GM12878 (cell line): ENCODE data around the gene IFNAR2. TPM values are rescaled to one million over a fixed set of nuclear protein-coding genes. Genes with fewer than 3 reads are reported as not detected.

ENCODE experiments used
- ATAC-seq: fragments of 200-7000 bp; cut with Tn5 transposase; 3 replicates; pipeline ENCODE4 v1.9.1; 2020; ENCODE audit warnings: mild to moderate bottlenecking, moderate library complexity
- BruUV-seq: library from RNA; stranded (reverse); fragments of 400-500 nt; replicated peaks from 2 replicates; lab custom pipeline; 2021; lab: Mats Ljungman, UMichigan
- CTCF ChIA-PET: fragments of 300-600 bp; sonication (Branson Sonifier 250); formaldehyde crosslinking; extraction: SDS; loops from one replicate; lab custom pipeline; 2021; ENCODE audit warnings: inconsistent platforms; lab: Yijun Ruan, JAX
- POLR2A ChIA-PET: fragments of 350-600 bp; formaldehyde crosslinking; extraction: SDS; loops from one replicate; lab custom pipeline; 2021; ENCODE audit warnings: inconsistent platforms; lab: Charles Lee
- RAD21 ChIA-PET: fragments of 300-600 bp; sonication (Branson Sonifier 250); formaldehyde crosslinking; loops from one replicate; lab custom pipeline; 2023; ENCODE audit warnings: antibody characterized with exemption; ENCODE audit not compliant: unreplicated experiment; lab: Charles Lee
- SMC1A ChIA-PET: fragments of 300-600 bp; sonication (Branson Sonifier 250); formaldehyde crosslinking; loops from one replicate; lab custom pipeline; 2023; ENCODE audit not compliant: unreplicated experiment, uncharacterized antibody; lab: Charles Lee
- DNase-seq: peaks from one replicate; pipeline ENCODE4 v3.0.0-alpha.2; 2011; ENCODE audit warnings: low read depth, low spot score
- FAIRE-seq: peaks from 3 replicates; lab custom pipeline; 2011; peaks lifted over from hg19 to GRCh38; lab: Jason Lieb, UNC
- H2AFZ ChIP-seq: 2 replicates; pipeline ENCODE4 v1.6.0; 2011; ENCODE audit warnings: low read depth, low read length, control low read depth; ENCODE audit not compliant: control insufficient read depth
- H3K27ac ChIP-seq: 2 replicates; pipeline ENCODE4 v1.5.1; 2011; ENCODE audit warnings: control low read depth; ENCODE audit not compliant: control insufficient read depth, insufficient read depth
- H3K27me3 ChIP-seq, 2 experiments: replicated peaks in 1 of 2; 2 replicates each; pipeline versions ENCODE4 v1.6.0 to v1.6.1; 2011; ENCODE audit warnings: low read length in 1 of 2; ENCODE audit not compliant: control insufficient read depth in 2 of 2, insufficient read depth in 2 of 2
- H3K36me3 ChIP-seq, 2 experiments: 2 replicates each; pipeline ENCODE4 v1.5.1; 2011; ENCODE audit warnings: low read length in 1 of 2; ENCODE audit not compliant: control insufficient read depth in 2 of 2, insufficient read depth in 2 of 2
- H3K4me1 ChIP-seq: 2 replicates; pipeline ENCODE4 v1.6.1; 2011; ENCODE audit warnings: mild to moderate bottlenecking, low read length, moderate library complexity, mixed read lengths; ENCODE audit not compliant: control insufficient read depth, insufficient read depth
- H3K4me2 ChIP-seq: 2 replicates; pipeline ENCODE4 v1.6.0; 2011; ENCODE audit warnings: control low read depth; ENCODE audit not compliant: control insufficient read depth, insufficient read depth
- H3K4me3 ChIP-seq: fragments of 200-600 bp; sonication (generic); 2 replicates; pipeline ENCODE4 v1.5.1; 2016
- H3K79me2 ChIP-seq: 2 replicates; pipeline ENCODE4 v1.6.0; 2011; ENCODE audit warnings: low read length; ENCODE audit not compliant: control insufficient read depth, insufficient read depth
- H3K9ac ChIP-seq: 2 replicates; pipeline ENCODE4 v1.8.0; 2011; ENCODE audit warnings: low read length, control low read depth, mixed read lengths; ENCODE audit not compliant: control insufficient read depth, insufficient read depth
- H3K9me3 ChIP-seq: replicated peaks from 3 replicates; pipeline ENCODE4 v1.5.1; 2011; ENCODE audit warnings: mild to moderate bottlenecking, low read length; ENCODE audit not compliant: control insufficient read depth, insufficient read depth
- H4K20me1 ChIP-seq: 2 replicates; pipeline ENCODE4 v1.6.0; 2011; ENCODE audit not compliant: control insufficient read depth, insufficient read depth
- BACH1 ChIP-seq: fragments of 450-650 bp; IDR thresholded peaks from 2 replicates; pipeline ENCODE4 v1.6.1; 2017; ENCODE audit warnings: mild to moderate bottlenecking, borderline replicate concordance
- IKZF1 ChIP-seq: fragments of 450-650 bp; conservative IDR thresholded peaks from 2 replicates; pipeline ENCODE4 v1.6.1; 2017; ENCODE audit warnings: antibody characterized with exemption, mild to moderate bottlenecking
- JUNB ChIP-seq: IDR thresholded peaks from 2 replicates; pipeline ENCODE4 v1.6.1; 2016; ENCODE audit warnings: antibody characterized with exemption, mild to moderate bottlenecking
- KAT2A ChIP-seq: conservative IDR thresholded peaks from 2 replicates; pipeline ENCODE4 v1.6.1; 2011; ENCODE audit warnings: low read depth, low read length; ENCODE audit not compliant: control insufficient read depth
- LARP7 ChIP-seq: fragments of 450-650 bp; IDR thresholded peaks from 2 replicates; pipeline ENCODE4 v1.6.1; 2017; ENCODE audit warnings: mild to moderate bottlenecking
- NFYB ChIP-seq: IDR thresholded peaks from 2 replicates; pipeline ENCODE4 v1.6.1; 2011; ENCODE audit warnings: low read depth, mild to moderate bottlenecking, low read length, improper control_type of control experiment, moderate library complexity; ENCODE audit not compliant: insufficient read depth
- POLR2A ChIP-seq: IDR thresholded peaks from 2 replicates; pipeline ENCODE4 v1.6.1; 2011; ENCODE audit warnings: low read depth, mild to moderate bottlenecking, low read length
- ZBED1 ChIP-seq: IDR thresholded peaks from 2 replicates; pipeline ENCODE4 v1.6.1; 2016; ENCODE audit warnings: borderline replicate concordance
- WGBS: methylation state at CpG from one replicate; pipeline ENCODE4 v1.1.6; 2016; ENCODE audit warnings: low lambda C conversion rate; ENCODE audit not compliant: insufficient replicate concordance, insufficient coverage; ENCODE audit errors: missing lambda C conversion rate; 5-methylcytosine and 5-hydroxymethylcytosine counted together
- in situ Hi-C: fragments of 300-500 bp; cut with MboI; formaldehyde crosslinking; loops from 9 replicates; pipeline ENCODE4 v1.14.3; 2018; ENCODE audit warnings: mixed read lengths
- intact Hi-C: fragments of 100-400 bp; cut with micrococcal nuclease; formaldehyde crosslinking; loops from one replicate; pipeline ENCODE4 v1.14.2; 2022; ENCODE audit not compliant: unreplicated experiment
- polyA plus RNA-seq, 11 experiments: library from polyadenylated mRNA; depleted of rRNA in 4 of 11; unstranded in 6 of 11; stranded (reverse) in 5 of 11; fragments of >200 nt; fragmentation: Nextera tagmentation in 4 of 11; fragmentation: Illumina TruSeq in 1 of 11; extraction: Ambion mirVana in 4 of 11; extraction: Trizol in 1 of 11; gene quantifications; 1 replicate in 1 of 11; 2 replicates in 10 of 11; pipeline versions ENCODE4 v1.2.1 to v1.2.3, GENCODE V29; 2011 to 2016; ENCODE audit warnings: inconsistent platforms in 2 of 11, missing spikeins in 2 of 11, low read depth in 1 of 11
- total RNA-seq, 4 experiments: library from RNA; depleted of rRNA in 3 of 4; stranded (reverse); fragments of >200 nt in 3 of 4; fragmentation: Illumina TruSeq in 1 of 4; extraction: Trizol in 1 of 4; gene quantifications; 2 replicates each; pipeline versions ENCODE4 v1.2.1 to v1.2.3, GENCODE V29; 2013 to 2021

The IFNAR2 gene
- total and polyA plus RNA-seq, 10 of the 15 experiments (the other 5 are each of a cell fraction or from before 2014, with no cell fraction given) = 8.5 to 99.7 (median 58.1) TPM

- ChIA-PET SMC1A (interaction anchor here (0.6 to 8.0 kb wide), 11 partner anchors 8 to 169 kb away, joined by 3 to 92 read pairs (median 3); partner anchors contain the start of genes IFNAR1, IFNAR2 and IL10RB), POLR2A (interaction anchor here (0.7 to 5.1 kb wide), 5 partner anchors 8 to 140 kb away, joined by 3 to 40 read pairs (median 3); no protein-coding TSS in a partner anchor)
- peak overlapping the region; percentile 86 for H3K27ac ChIP-seq
- TF ChIP-seq ZBED1 = no peak
- no peak for TF ChIP-seq KAT2A
- TF ChIP-seq NFYB = no peak
- TF ChIP-seq POLR2A = peak; percentile 71
- 0 out of 2 replicates have a peak, but pooled peaks have one; percentile 17 for TF ChIP-seq IKZF1
- no peak for TF ChIP-seq JUNB
- 0 out of 2 replicates have a peak, but pooled peaks have one; percentile 12 for TF ChIP-seq BACH1
- 0 out of 2 replicates have a peak, but pooled peaks have one; percentile 16 for TF ChIP-seq LARP7
- TF ChIP-seq, all 136 proteins: peak for 4
- H3K9me3 ChIP-seq = no peaks in the 10 kb centered on the region
- DNase-seq = no peak
- H3K36me3 ChIP-seq = peaks cover 0 to 3% of the 10 kb centered on the region in 2 experiments; a peak in 1 of 4 replicates
- ChIA-PET CTCF (interaction anchor here (1.4 to 2.0 kb wide), 6 partner anchors 29 to 208 kb away, joined by 3 to 6 read pairs (median 4); partner anchors contain the start of gene IL10RB), RAD21 (interaction anchor here (0.9 to 5.2 kb wide), 4 partner anchors 9 to 89 kb away, joined by 4 to 51 read pairs (median 28); partner anchors contain the start of genes IFNAR1 and IL10RB)
- no TSS peak for BruUV-seq
- peaks cover 52% of the 10 kb centered on the region for H3K4me1 ChIP-seq
- no peaks in the 10 kb centered on the region for H4K20me1 ChIP-seq
- no peak overlapping the region for H2AFZ ChIP-seq
- H3K4me3 ChIP-seq = no peak overlapping the region; the same call in 1 of the 2 replicates
- FAIRE-seq = no peak
- WGBS = 87% methylated on average over 6 of the region's 6 CpGs
- H3K27me3 ChIP-seq = no peaks in the 10 kb centered on the region
- in situ Hi-C loops (no loop called here), intact Hi-C loops (loop anchor here (10.0 kb wide), 1 partner anchor 309 kb away; the partner anchor contains the start of genes GART and SON)
- peaks cover 81% of the 10 kb centered on the region for H3K79me2 ChIP-seq
- H3K4me2 ChIP-seq = peak overlapping the region; percentile 82
- ATAC-seq = no peak
- no peak overlapping the region for H3K9ac ChIP-seq
These were observed 6.4 kb downstream of the IFNAR2 start for GRCh38 chr21:33236013-33236686.
